GM12878 (cell line): ENCODE measurements around the gene ANKRD13D. TPM values are rescaled to one million over a fixed set of nuclear protein-coding genes. Genes with fewer than 3 reads are reported as not detected.

Source experiments
- ATAC-seq: fragments of 200-7000 bp; cut with Tn5 transposase; 3 replicates; pipeline ENCODE4 v1.9.1; 2020; ENCODE audit warnings: mild to moderate bottlenecking, moderate library complexity
- BruUV-seq: library from RNA; stranded (reverse); fragments of 400-500 nt; replicated peaks from 2 replicates; lab custom pipeline; 2021; lab: Mats Ljungman, UMichigan
- CTCF ChIA-PET: fragments of 300-600 bp; sonication (Branson Sonifier 250); formaldehyde crosslinking; extraction: SDS; loops from one replicate; lab custom pipeline; 2021; ENCODE audit warnings: inconsistent platforms; lab: Yijun Ruan, JAX
- POLR2A ChIA-PET: fragments of 350-600 bp; formaldehyde crosslinking; extraction: SDS; loops from one replicate; lab custom pipeline; 2021; ENCODE audit warnings: inconsistent platforms; lab: Charles Lee
- RAD21 ChIA-PET: fragments of 300-600 bp; sonication (Branson Sonifier 250); formaldehyde crosslinking; loops from one replicate; lab custom pipeline; 2023; ENCODE audit warnings: antibody characterized with exemption; ENCODE audit not compliant: unreplicated experiment; lab: Charles Lee
- SMC1A ChIA-PET: fragments of 300-600 bp; sonication (Branson Sonifier 250); formaldehyde crosslinking; loops from one replicate; lab custom pipeline; 2023; ENCODE audit not compliant: unreplicated experiment, uncharacterized antibody; lab: Charles Lee
- DNase-seq: peaks from one replicate; pipeline ENCODE4 v3.0.0-alpha.2; 2011; ENCODE audit warnings: low read depth, low spot score
- FAIRE-seq: peaks from 3 replicates; lab custom pipeline; 2011; peaks lifted over from hg19 to GRCh38; lab: Jason Lieb, UNC
- H2AFZ ChIP-seq: 2 replicates; pipeline ENCODE4 v1.6.0; 2011; ENCODE audit warnings: low read depth, low read length, control low read depth; ENCODE audit not compliant: control insufficient read depth
- H3K27ac ChIP-seq: 2 replicates; pipeline ENCODE4 v1.5.1; 2011; ENCODE audit warnings: control low read depth; ENCODE audit not compliant: control insufficient read depth, insufficient read depth
- H3K27me3 ChIP-seq, 2 experiments: replicated peaks in 1 of 2; 2 replicates each; pipeline versions ENCODE4 v1.6.0 to v1.6.1; 2011; ENCODE audit warnings: low read length in 1 of 2; ENCODE audit not compliant: control insufficient read depth in 2 of 2, insufficient read depth in 2 of 2
- H3K36me3 ChIP-seq, 2 experiments: 2 replicates each; pipeline ENCODE4 v1.5.1; 2011; ENCODE audit warnings: low read length in 1 of 2; ENCODE audit not compliant: control insufficient read depth in 2 of 2, insufficient read depth in 2 of 2
- H3K4me1 ChIP-seq: 2 replicates; pipeline ENCODE4 v1.6.1; 2011; ENCODE audit warnings: mild to moderate bottlenecking, low read length, moderate library complexity, mixed read lengths; ENCODE audit not compliant: control insufficient read depth, insufficient read depth
- H3K4me2 ChIP-seq: 2 replicates; pipeline ENCODE4 v1.6.0; 2011; ENCODE audit warnings: control low read depth; ENCODE audit not compliant: control insufficient read depth, insufficient read depth
- H3K4me3 ChIP-seq: fragments of 200-600 bp; sonication (generic); 2 replicates; pipeline ENCODE4 v1.5.1; 2016
- H3K79me2 ChIP-seq: 2 replicates; pipeline ENCODE4 v1.6.0; 2011; ENCODE audit warnings: low read length; ENCODE audit not compliant: control insufficient read depth, insufficient read depth
- H3K9ac ChIP-seq: 2 replicates; pipeline ENCODE4 v1.8.0; 2011; ENCODE audit warnings: low read length, control low read depth, mixed read lengths; ENCODE audit not compliant: control insufficient read depth, insufficient read depth
- H3K9me3 ChIP-seq: replicated peaks from 3 replicates; pipeline ENCODE4 v1.5.1; 2011; ENCODE audit warnings: mild to moderate bottlenecking, low read length; ENCODE audit not compliant: control insufficient read depth, insufficient read depth
- H4K20me1 ChIP-seq: 2 replicates; pipeline ENCODE4 v1.6.0; 2011; ENCODE audit not compliant: control insufficient read depth, insufficient read depth
- BRCA1 ChIP-seq: IDR thresholded peaks from 2 replicates; pipeline ENCODE4 v1.6.1; 2011; ENCODE audit warnings: low read depth, low read length, improper control_type of control experiment
- HDAC2 ChIP-seq: fragments of 200-600 bp; sonication (generic); IDR thresholded peaks from 2 replicates; pipeline ENCODE4 v1.6.1; 2017
- IKZF2 ChIP-seq, 2 experiments: fragments of 450-650 bp; IDR thresholded peaks; 2 replicates each; pipeline ENCODE4 v1.6.1; 2017; ENCODE audit warnings: mild to moderate bottlenecking in 2 of 2, moderate library complexity in 2 of 2
- KLF5 ChIP-seq: fragments of 450-650 bp; IDR thresholded peaks from 2 replicates; pipeline ENCODE4 v1.6.1; 2014; ENCODE audit warnings: mild to moderate bottlenecking; ENCODE audit not compliant: partially characterized antibody
- NFIC ChIP-seq: IDR thresholded peaks from 2 replicates; pipeline ENCODE4 v1.6.1; 2012; ENCODE audit warnings: low read depth, mild to moderate bottlenecking, inconsistent platforms, low read length, moderate library complexity
- PKNOX1 ChIP-seq: fragments of 450-650 bp; IDR thresholded peaks from 2 replicates; pipeline ENCODE4 v1.6.1; 2016; ENCODE audit warnings: mild to moderate bottlenecking
- POLR2A ChIP-seq: IDR thresholded peaks from 2 replicates; pipeline ENCODE4 v1.6.1; 2011; ENCODE audit warnings: low read depth, mild to moderate bottlenecking, low read length
- RB1 ChIP-seq: fragments of 450-650 bp; formaldehyde crosslinking; IDR thresholded peaks from 2 replicates; pipeline ENCODE4 v1.6.1; 2017; ENCODE audit warnings: mild to moderate bottlenecking, borderline replicate concordance
- SIX5 ChIP-seq: IDR thresholded peaks from 2 replicates; pipeline ENCODE4 v1.6.1; 2011; ENCODE audit warnings: mild to moderate bottlenecking, low read depth, low read length, moderate library complexity; ENCODE audit not compliant: severe bottlenecking
- ZNF217 ChIP-seq: fragments of 450-650 bp; IDR thresholded peaks from 2 replicates; pipeline ENCODE4 v1.6.1; 2017; ENCODE audit warnings: antibody characterized with exemption, mild to moderate bottlenecking
- ZSCAN29 ChIP-seq: fragments of 450-650 bp; IDR thresholded peaks from 2 replicates; pipeline ENCODE4 v1.6.1; 2017; ENCODE audit warnings: mild to moderate bottlenecking, moderate library complexity
- WGBS: methylation state at CpG from one replicate; pipeline ENCODE4 v1.1.6; 2016; ENCODE audit warnings: low lambda C conversion rate; ENCODE audit not compliant: insufficient replicate concordance, insufficient coverage; ENCODE audit errors: missing lambda C conversion rate; 5-methylcytosine and 5-hydroxymethylcytosine counted together
- in situ Hi-C: fragments of 300-500 bp; cut with MboI; formaldehyde crosslinking; loops from 9 replicates; pipeline ENCODE4 v1.14.3; 2018; ENCODE audit warnings: mixed read lengths
- intact Hi-C: fragments of 100-400 bp; cut with micrococcal nuclease; formaldehyde crosslinking; loops from one replicate; pipeline ENCODE4 v1.14.2; 2022; ENCODE audit not compliant: unreplicated experiment
- polyA plus RNA-seq, 11 experiments: library from polyadenylated mRNA; depleted of rRNA in 4 of 11; unstranded in 6 of 11; stranded (reverse) in 5 of 11; fragments of >200 nt; fragmentation: Nextera tagmentation in 4 of 11; fragmentation: Illumina TruSeq in 1 of 11; extraction: Ambion mirVana in 4 of 11; extraction: Trizol in 1 of 11; gene quantifications; 1 replicate in 1 of 11; 2 replicates in 10 of 11; pipeline versions ENCODE4 v1.2.1 to v1.2.3, GENCODE V29; 2011 to 2016; ENCODE audit warnings: inconsistent platforms in 2 of 11, missing spikeins in 2 of 11, low read depth in 1 of 11
- total RNA-seq, 4 experiments: library from RNA; depleted of rRNA in 3 of 4; stranded (reverse); fragments of >200 nt in 3 of 4; fragmentation: Illumina TruSeq in 1 of 4; extraction: Trizol in 1 of 4; gene quantifications; 2 replicates each; pipeline versions ENCODE4 v1.2.1 to v1.2.3, GENCODE V29; 2013 to 2021
- TF ChIP-seq, protein P1 (sequence below): IDR thresholded peaks from 2 replicates; pipeline ENCODE4 v1.6.1; 2011; ENCODE audit warnings: low read depth, low read length, improper control_type of control experiment, borderline replicate concordance

ANKRD13D gene
- total and polyA plus RNA-seq, 10 of the 15 experiments (the other 5 are each of a cell fraction or from before 2014, with no cell fraction given): 2.0 to 56.2 (median 21.4) TPM

- ATAC-seq: no peak
- H3K4me3 ChIP-seq: peak overlapping the region; percentile 81
- WGBS: 0% methylated on average over 5 of the region's 5 CpGs
- H3K4me1 ChIP-seq: peaks cover 68% of the 10 kb centered on the region
- H3K36me3 ChIP-seq: peaks cover 14 to 18% of the 10 kb centered on the region in 2 experiments; a peak in 3 of 4 replicates
- H3K27me3 ChIP-seq: no peaks in the 10 kb centered on the region
- ChIA-PET POLR2A (interaction anchor here (1.0 to 2.9 kb wide), 9 partner anchors 17 to 364 kb away, joined by 3 to 17 read pairs (median 4); partner anchors contain the start of genes ANKRD13D and POLD4), SMC1A (interaction anchor here (0.6 to 6.1 kb wide), 5 partner anchors 17 to 80 kb away, joined by 3 to 35 read pairs (median 4); partner anchors contain the start of gene ANKRD13D), CTCF (interaction anchor here (1.1 to 4.9 kb wide), 9 partner anchors 9 to 111 kb away, joined by 3 to 31 read pairs (median 7); partner anchors contain the start of gene POLD4), RAD21 (interaction anchor here (1.1 to 6.6 kb wide), 6 partner anchors 17 to 110 kb away, joined by 4 to 33 read pairs (median 10); partner anchors contain the start of genes ANKRD13D and POLD4)
- no peak overlapping the region for H2AFZ ChIP-seq
- H4K20me1 ChIP-seq: no peaks in the 10 kb centered on the region
- BruUV-seq: TSS peak; percentile 19
- in situ Hi-C loops (no loop called here), intact Hi-C loops (no loop called here)
- TF ChIP-seq, protein P1, sequence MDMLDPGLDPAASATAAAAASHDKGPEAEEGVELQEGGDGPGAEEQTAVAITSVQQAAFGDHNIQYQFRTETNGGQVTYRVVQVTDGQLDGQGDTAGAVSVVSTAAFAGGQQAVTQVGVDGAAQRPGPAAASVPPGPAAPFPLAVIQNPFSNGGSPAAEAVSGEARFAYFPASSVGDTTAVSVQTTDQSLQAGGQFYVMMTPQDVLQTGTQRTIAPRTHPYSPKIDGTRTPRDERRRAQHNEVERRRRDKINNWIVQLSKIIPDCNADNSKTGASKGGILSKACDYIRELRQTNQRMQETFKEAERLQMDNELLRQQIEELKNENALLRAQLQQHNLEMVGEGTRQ: no peak
- peak; percentile 99 for TF ChIP-seq ZSCAN29
- FAIRE-seq: no peak
- no peak for DNase-seq
- peak overlapping the region; percentile 77 for H3K9ac ChIP-seq
- no peaks in the 10 kb centered on the region for H3K9me3 ChIP-seq
- H3K27ac ChIP-seq: peak overlapping the region; percentile 98
- peak overlapping the region; percentile 100 for H3K4me2 ChIP-seq
- peaks cover 97% of the 10 kb centered on the region for H3K79me2 ChIP-seq
These were observed 17.9 kb upstream of the ANKRD13D start for GRCh38 chr11:67271205-67271540.

- Histone ChIP-seq H3K27ac (peak overlapping the region; percentile 98), H3K9ac (peak overlapping the region; percentile 77), H2AFZ (no peak overlapping the region), H3K4me2 (peak overlapping the region; percentile 100), H3K79me2 (peaks cover 100% of the 10 kb centered on the region), H3K4me3 (peak overlapping the region; percentile 81), H3K4me1 (peaks cover 74% of the 10 kb centered on the region), H3K9me3 (no peaks in the 10 kb centered on the region), H3K36me3 (peaks cover 14 to 18% of the 10 kb centered on the region in 2 experiments; a peak in 3 of 4 replicates), H4K20me1 (no peaks in the 10 kb centered on the region), H3K27me3 (no peaks in the 10 kb centered on the region)
- intact Hi-C loops: no loop called here
- ATAC-seq (peak; percentile 14), FAIRE-seq (no peak), DNase-seq (peak; percentile 39)
- BruUV-seq: no TSS peak
- ChIA-PET POLR2A (interaction anchor here (0.6 to 2.9 kb wide), 11 partner anchors 16 to 364 kb away, joined by 3 to 17 read pairs (median 3); partner anchors contain the start of genes ANKRD13D and POLD4), SMC1A (interaction anchor here (0.6 to 6.1 kb wide), 8 partner anchors 16 to 111 kb away, joined by 3 to 35 read pairs (median 4); partner anchors contain the start of gene ANKRD13D), CTCF (interaction anchor here (1.0 to 4.9 kb wide), 11 partner anchors 9 to 113 kb away, joined by 3 to 31 read pairs (median 7); partner anchors contain the start of gene POLD4), RAD21 (interaction anchor here (1.1 to 6.6 kb wide), 6 partner anchors 17 to 110 kb away, joined by 4 to 33 read pairs (median 10); partner anchors contain the start of genes ANKRD13D and POLD4)
- 2% methylated on average over 18 of the region's 19 CpGs for WGBS
- in situ Hi-C loops: no loop called here
- TF ChIP-seq HDAC2: no peak
- TF ChIP-seq KLF5: no peak
- TF ChIP-seq SIX5: no peak
- no peak for TF ChIP-seq ZNF217
- 0 out of 2 replicates have a peak, but pooled peaks have one; percentile 24 for TF ChIP-seq POLR2A
- no peak for TF ChIP-seq NFIC
- TF ChIP-seq PKNOX1: no peak
- TF ChIP-seq IKZF2 (IDR thresholded peaks at IDR 0.05): 0 out of 4 replicates have a peak, but pooled peaks of 1 of the 2 experiments have one; percentile 26
- TF ChIP-seq RB1: no peak
- no peak for TF ChIP-seq BRCA1
These were observed 17.4 kb upstream of the ANKRD13D start for GRCh38 chr11:67271541-67272284.
